IMR-90 (cell line): ENCODE measurements around the gene NAP1L2.
"Not testable (repeated sequence)": the region's sequence is repeated elsewhere in the genome, so short reads cannot be mapped to it uniquely, and the experiment has no call there.

Source experiments
- CTCF ChIP-seq: conservative IDR thresholded peaks from 2 replicates; pipeline ENCODE4 v1.5.1; 2012; ENCODE audit warnings: mild to moderate bottlenecking, low read depth, low read length, improper control_type of control experiment
- ELK1 ChIP-seq: fragments of 150-350 bp; IDR thresholded peaks from 2 replicates; pipeline ENCODE4 v1.6.1; 2016; ENCODE audit warnings: low read depth, mild to moderate bottlenecking, low read length, moderate library complexity, borderline replicate concordance
- POLR2A ChIP-seq: IDR thresholded peaks from 2 replicates; pipeline ENCODE4 v1.6.1; 2012; ENCODE audit warnings: mild to moderate bottlenecking, low read depth, low read length
- RAD21 ChIP-seq: IDR thresholded peaks from 2 replicates; pipeline ENCODE4 v1.6.1; 2012; ENCODE audit warnings: low read length, improper control_type of control experiment
- RCOR1 ChIP-seq: IDR thresholded peaks from 2 replicates; pipeline ENCODE4 v1.6.1; 2012; ENCODE audit warnings: mild to moderate bottlenecking, low read length, improper control_type of control experiment; ENCODE audit not compliant: insufficient replicate concordance
- RFX5 ChIP-seq: IDR thresholded peaks from 2 replicates; pipeline ENCODE4 v1.8.0; 2012; ENCODE audit warnings: low read depth, mild to moderate bottlenecking, low read length, moderate library complexity

- TF ChIP-seq POLR2A, CTCF, ELK1, RAD21, RCOR1, RFX5: not testable (repeated sequence)
Observed at GRCh38 chrX:73168945-73169344, 45.7 kb downstream of the NAP1L2 start.
